IPS DF 6.9 (cell line): ENCODE measurements around the gene RIMS4.

ENCODE experiments used
- DNase-seq: peaks from one replicate; pipeline ENCODE4 v3.0.0-alpha.2; 2013; ENCODE audit warnings: low read depth, low spot score
- H3K27ac ChIP-seq: one replicate; pipeline ENCODE4 v1.5.1; 2013; ENCODE audit warnings: low read length, control low read depth
- H3K27me3 ChIP-seq: 2 replicates; pipeline ENCODE4 v1.6.1; 2013; ENCODE audit warnings: mild to moderate bottlenecking, low read length; ENCODE audit not compliant: control insufficient read depth, insufficient read depth
- H3K36me3 ChIP-seq: 2 replicates; pipeline ENCODE4 v1.6.1; 2013; ENCODE audit warnings: low read length; ENCODE audit not compliant: control insufficient read depth, insufficient read depth
- H3K4me1 ChIP-seq: 2 replicates; pipeline ENCODE4 v1.6.1; 2013; ENCODE audit warnings: low read length; ENCODE audit not compliant: control insufficient read depth, insufficient read depth
- H3K4me3 ChIP-seq: 2 replicates; pipeline ENCODE4 v1.5.1; 2013; ENCODE audit warnings: mild to moderate bottlenecking, low read length
- H3K9me3 ChIP-seq: 2 replicates; pipeline ENCODE4 v1.6.1; 2013; ENCODE audit warnings: low read length, inconsistent platforms; ENCODE audit not compliant: control insufficient read depth, insufficient read depth
- WGBS: extraction: QIAGEN DNeasy Blood & Tissue Kit; methylation state at CpG from one replicate; pipeline ENCODE4 v1.1.7; 2013; ENCODE audit warnings: mixed read lengths, missing lambda C conversion rate; ENCODE audit not compliant: insufficient read length, insufficient coverage; 5-methylcytosine and 5-hydroxymethylcytosine counted together

The RIMS4 gene

DNA sequence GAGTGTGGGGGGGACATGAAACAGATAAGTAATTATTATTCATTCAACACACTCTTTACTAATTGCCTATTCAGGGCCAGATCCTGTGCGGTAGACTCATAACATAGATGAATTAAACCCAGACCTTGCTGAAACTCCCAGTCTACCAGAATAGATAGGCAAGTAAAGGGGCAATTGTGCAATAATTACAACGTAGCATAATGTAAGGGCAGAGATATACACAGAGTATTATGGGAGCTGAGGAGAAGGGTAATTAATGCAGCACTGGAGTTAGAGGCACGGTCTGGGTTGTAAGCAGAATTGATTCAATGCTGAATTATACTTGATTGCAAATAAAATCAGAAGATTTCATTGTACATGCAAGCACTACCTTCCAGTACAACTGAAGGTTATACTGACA is 29.2 kb downstream of the RIMS4 start:
- H3K27me3 ChIP-seq: no peaks in the 10 kb centered on the region
- peaks cover 12% of the 10 kb centered on the region for H3K4me1 ChIP-seq
- H3K9me3 ChIP-seq: no peaks in the 10 kb centered on the region
- no peak overlapping the region for H3K27ac ChIP-seq
- DNase-seq: no peak
- no peak overlapping the region for H3K4me3 ChIP-seq
- no peaks in the 10 kb centered on the region for H3K36me3 ChIP-seq
- no CpG with 5 or more reads among the region's 3 CpGs for WGBS

DNA sequence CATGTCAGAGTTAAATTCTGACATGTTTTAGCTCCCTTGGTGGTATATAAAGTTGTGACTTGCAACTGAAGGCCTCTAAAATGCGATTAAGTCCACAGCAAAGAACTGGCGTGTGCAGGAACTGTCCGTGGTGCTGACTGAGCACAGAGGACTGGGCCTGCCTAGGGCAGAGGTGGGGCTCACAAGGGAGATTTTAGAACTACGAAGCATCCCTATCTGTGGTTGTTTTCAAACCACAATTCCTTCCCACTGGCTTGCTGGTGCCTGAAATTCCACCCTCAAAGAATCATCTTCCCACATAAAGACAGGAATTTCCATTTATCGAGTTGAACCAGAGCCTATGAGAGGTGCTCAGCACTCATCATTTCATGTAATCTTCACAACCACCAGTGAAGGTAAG is 30.1 kb downstream of the RIMS4 start:
- Histone ChIP-seq H3K9me3 (no peaks in the 10 kb centered on the region), H3K27me3 (no peaks in the 10 kb centered on the region), H3K27ac (no peak overlapping the region), H3K4me3 (no peak overlapping the region), H3K36me3 (no peaks in the 10 kb centered on the region), H3K4me1 (peaks cover 8% of the 10 kb centered on the region)
- WGBS: no CpG with 5 or more reads among the region's 5 CpGs
- peak; percentile 41 for DNase-seq

DNA sequence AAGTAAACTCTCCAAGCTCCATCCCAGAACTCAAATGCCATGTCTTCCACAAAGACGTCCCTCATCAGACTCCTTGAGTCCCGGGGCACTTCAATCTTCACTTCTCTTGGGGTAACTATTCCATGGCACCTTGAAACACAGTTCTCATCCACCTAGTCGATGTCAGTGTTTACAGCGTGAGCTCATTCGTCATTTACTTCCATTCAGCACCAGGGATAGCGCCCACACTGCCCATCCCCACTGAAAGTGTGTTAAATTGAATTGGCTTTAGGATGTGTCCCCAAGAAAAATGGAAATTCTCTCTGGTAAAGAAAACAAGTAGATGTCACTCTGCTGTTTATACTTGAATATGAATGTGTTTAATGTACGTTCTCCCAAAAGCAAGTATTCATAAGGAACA is 33.4 kb downstream of the RIMS4 start:
- H3K36me3 ChIP-seq: no peaks in the 10 kb centered on the region
- no CpG with 5 or more reads among the region's 7 CpGs for WGBS
- no peaks in the 10 kb centered on the region for H3K27me3 ChIP-seq
- H3K4me1 ChIP-seq: no peaks in the 10 kb centered on the region
- no peak overlapping the region for H3K27ac ChIP-seq
- H3K9me3 ChIP-seq: no peaks in the 10 kb centered on the region
- H3K4me3 ChIP-seq: no peak overlapping the region
- DNase-seq: no peak

DNA sequence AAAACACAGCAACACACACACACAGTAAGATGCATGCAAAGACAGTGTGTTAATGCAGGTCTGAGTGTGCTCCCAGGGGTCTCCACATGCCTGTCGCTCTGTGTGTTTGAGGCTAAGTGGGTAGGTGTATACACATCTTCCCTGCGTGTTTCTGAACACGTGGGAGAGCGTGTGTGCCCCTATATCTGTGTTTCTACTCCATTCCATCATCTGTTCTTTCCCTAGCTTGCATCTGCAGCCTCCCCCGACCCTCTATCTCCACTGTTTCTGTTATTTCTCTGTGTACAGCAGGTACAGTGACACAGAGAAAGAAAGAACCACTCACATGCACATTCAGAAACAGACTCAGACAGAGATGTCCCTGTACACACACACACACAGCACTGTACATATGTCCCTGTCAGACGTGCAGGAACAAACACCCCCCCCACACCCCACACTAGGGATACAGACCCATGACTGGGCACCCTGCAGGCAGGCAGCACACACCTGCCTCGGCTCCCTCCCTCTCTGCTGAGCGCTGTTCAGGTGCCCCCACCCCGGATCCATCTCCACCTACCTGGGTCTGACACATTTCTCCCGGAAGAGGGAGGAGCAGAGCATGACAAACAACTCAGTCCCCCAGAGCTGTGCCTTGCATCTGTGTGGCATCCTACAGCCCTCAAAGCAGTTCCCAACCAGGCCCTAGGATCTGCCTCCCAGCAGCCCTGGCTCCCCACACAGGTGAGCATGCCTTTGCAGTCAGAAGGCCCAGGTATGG is 37.1 kb downstream of the RIMS4 start:
- Histone ChIP-seq H3K27ac (no peak overlapping the region), H3K4me3 (no peak overlapping the region), H3K36me3 (no peaks in the 10 kb centered on the region), H3K4me1 (no peaks in the 10 kb centered on the region; the same call in 1 of the 2 replicates), H3K27me3 (no peaks in the 10 kb centered on the region), H3K9me3 (no peaks in the 10 kb centered on the region)
- WGBS: no CpG with 5 or more reads among the region's 10 CpGs
- DNase-seq: no peak

DNA sequence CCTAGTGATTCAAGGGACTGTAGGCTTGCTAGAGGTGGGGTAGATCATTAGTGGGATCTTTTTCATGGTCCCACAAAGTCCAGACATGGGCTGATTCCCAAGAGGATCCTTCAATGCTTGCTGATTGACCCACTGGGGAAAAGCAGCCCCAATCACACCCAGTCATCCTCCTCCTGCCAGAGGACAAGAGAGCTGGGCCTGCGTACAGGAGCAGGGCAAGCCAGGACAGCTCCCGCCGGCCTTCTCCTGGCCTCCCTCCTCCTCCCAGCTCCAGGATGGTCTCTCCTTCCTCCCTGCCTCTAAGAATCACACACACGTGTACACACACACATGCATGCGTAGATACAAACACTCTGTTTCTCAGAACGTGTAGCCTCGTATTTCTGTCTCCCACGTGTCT is 37.7 kb downstream of the RIMS4 start:
- no peaks in the 10 kb centered on the region for H3K9me3 ChIP-seq
- DNase-seq: no peak
- no peaks in the 10 kb centered on the region for H3K36me3 ChIP-seq
- no peak overlapping the region for H3K4me3 ChIP-seq
- WGBS: no CpG with 5 or more reads among the region's 8 CpGs
- H3K27ac ChIP-seq: no peak overlapping the region
- no peaks in the 10 kb centered on the region; the same call in 1 of the 2 replicates for H3K4me1 ChIP-seq
- H3K27me3 ChIP-seq: no peaks in the 10 kb centered on the region

- WGBS: no CpG with 5 or more reads among the region's 8 CpGs
- H3K36me3 ChIP-seq: no peaks in the 10 kb centered on the region
- H3K9me3 ChIP-seq: no peaks in the 10 kb centered on the region
- DNase-seq: no peak
- H3K27me3 ChIP-seq: no peaks in the 10 kb centered on the region
- no peaks in the 10 kb centered on the region; the same call in 1 of the 2 replicates for H3K4me1 ChIP-seq
- H3K4me3 ChIP-seq: no peak overlapping the region
- H3K27ac ChIP-seq: no peak overlapping the region
Observed at GRCh38 chr20:44771172-44771535, 39.2 kb downstream of the RIMS4 start.

DNA sequence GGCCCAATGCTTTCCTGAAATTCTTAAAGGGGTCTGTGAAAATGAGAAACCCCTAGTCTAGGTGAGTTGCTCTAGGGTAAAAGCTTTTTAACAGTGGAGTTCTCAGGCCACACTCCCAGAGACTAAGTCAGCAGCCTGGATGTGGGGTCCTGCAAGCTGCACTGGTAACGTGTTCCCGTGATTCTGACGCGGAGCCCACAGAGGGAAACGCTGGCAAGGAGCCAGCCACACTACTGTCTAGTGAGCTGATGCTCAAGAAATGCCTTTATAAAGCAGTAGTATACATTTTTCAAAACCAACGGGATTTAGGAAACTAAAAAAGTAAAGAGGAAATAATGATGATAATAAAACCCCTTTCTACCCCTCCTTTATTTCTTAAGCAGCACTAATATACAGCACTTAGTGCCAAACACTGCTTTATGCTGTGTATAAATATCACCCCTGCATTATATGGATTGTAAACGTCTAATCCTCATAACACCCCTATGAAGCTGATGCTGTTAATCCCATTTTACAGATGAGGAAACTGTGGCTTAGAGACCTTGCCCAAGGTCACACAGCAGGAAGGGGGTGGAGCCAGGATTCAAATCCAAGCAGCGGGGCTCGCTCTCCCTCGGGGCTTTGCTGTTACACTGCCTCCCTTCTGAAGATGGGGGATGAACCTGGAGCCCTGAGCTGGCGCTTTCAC is 39.7 kb downstream of the RIMS4 start:
- Histone ChIP-seq H3K4me3 (no peak overlapping the region), H3K27ac (no peak overlapping the region), H3K4me1 (no peaks in the 10 kb centered on the region; the same call in 1 of the 2 replicates), H3K27me3 (no peaks in the 10 kb centered on the region), H3K9me3 (no peaks in the 10 kb centered on the region), H3K36me3 (no peaks in the 10 kb centered on the region)
- DNase-seq: no peak
- WGBS: no CpG with 5 or more reads among the region's 11 CpGs

- Histone ChIP-seq H3K4me1 (no peaks in the 10 kb centered on the region; the same call in 1 of the 2 replicates), H3K36me3 (no peaks in the 10 kb centered on the region), H3K27ac (no peak overlapping the region), H3K4me3 (no peak overlapping the region), H3K27me3 (no peaks in the 10 kb centered on the region), H3K9me3 (no peaks in the 10 kb centered on the region)
- no CpG with 5 or more reads among the region's 5 CpGs for WGBS
- no peak for DNase-seq
Observed at GRCh38 chr20:44769481-44769863, 40.9 kb downstream of the RIMS4 start.

DNA sequence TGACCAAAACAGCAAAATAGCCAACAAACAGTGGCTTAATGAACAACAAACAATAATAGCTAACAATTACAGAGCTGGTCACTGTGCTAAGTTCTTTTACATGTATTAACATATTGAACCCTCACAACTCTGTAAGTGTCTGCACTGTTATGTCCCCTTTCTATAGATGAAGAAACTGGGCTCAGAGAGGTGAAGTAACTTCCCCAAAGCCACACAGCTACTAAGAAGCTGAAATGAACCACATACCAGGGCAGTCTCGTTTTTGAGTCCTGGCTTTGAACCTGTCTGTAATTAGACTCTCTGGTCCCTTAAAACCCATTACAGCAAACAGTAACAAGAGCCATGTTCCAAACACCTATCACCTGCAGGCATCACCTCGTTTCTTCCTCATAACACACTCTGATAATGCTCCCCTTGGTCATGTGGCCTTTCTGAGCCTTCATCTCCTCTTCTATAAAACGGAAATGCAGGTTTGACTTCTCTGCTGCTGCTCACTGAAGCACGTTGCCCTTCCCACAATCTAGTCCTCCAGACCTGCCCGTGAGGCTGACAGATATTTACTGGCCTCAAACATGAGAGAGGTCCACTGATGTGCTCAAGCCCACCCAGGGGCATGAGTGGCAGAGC is 41.4 kb downstream of the RIMS4 start:
- WGBS: no CpG with 5 or more reads among the region's 5 CpGs
- no peak for DNase-seq
- H3K4me1 ChIP-seq: no peaks in the 10 kb centered on the region; the same call in 1 of the 2 replicates
- no peak overlapping the region for H3K27ac ChIP-seq
- H3K27me3 ChIP-seq: no peaks in the 10 kb centered on the region
- no peak overlapping the region for H3K4me3 ChIP-seq
- no peaks in the 10 kb centered on the region for H3K9me3 ChIP-seq
- no peaks in the 10 kb centered on the region for H3K36me3 ChIP-seq

- Histone ChIP-seq H3K36me3 (no peaks in the 10 kb centered on the region), H3K9me3 (no peaks in the 10 kb centered on the region), H3K27me3 (no peaks in the 10 kb centered on the region), H3K4me1 (no peaks in the 10 kb centered on the region; the same call in 1 of the 2 replicates), H3K4me3 (no peak overlapping the region), H3K27ac (no peak overlapping the region)
- WGBS: no CpG with 5 or more reads among the region's 8 CpGs
- DNase-seq: no peak
Observed at GRCh38 chr20:44768256-44768655, 42.1 kb downstream of the RIMS4 start.
